Spleen (tissue), 11 donors: ENCODE measurements around the gene CROCC2. TPM values are rescaled to one million over a fixed set of nuclear protein-coding genes. Genes with fewer than 3 reads are reported as not detected.
A peak's percentile ranks its signal among the peaks of the same experiment; 100 is the strongest.

ENCODE experiments used
- DNase-seq: peaks from one replicate; pipeline ENCODE4 v3.0.0-alpha.2; 2020
- H3K27ac ChIP-seq, 8 donors: fragments of 200-600 bp; sonication (generic) in 7 of 8; 1 replicate in 4 of 8; 2 replicates in 4 of 8; pipeline versions ENCODE4 v1.5.0 to v1.8.0; 2016 to 2021; ENCODE audit warnings: inconsistent platforms in 4 of 8, mild to moderate bottlenecking in 4 of 8, moderate library complexity in 1 of 8
- H3K27me3 ChIP-seq, 7 donors: fragments of 200-600 bp; sonication (generic) in 6 of 7; replicated peaks in 1 of 7; 1 replicate in 4 of 7; 2 replicates in 3 of 7; pipeline versions ENCODE4 v1.5.0 to v1.8.0; 2016 to 2021; ENCODE audit warnings: inconsistent platforms in 3 of 7, mild to moderate bottlenecking in 1 of 7
- H3K36me3 ChIP-seq, 6 donors: fragments of 200-600 bp; sonication (generic) in 5 of 6; 1 replicate in 4 of 6; 2 replicates in 2 of 6; pipeline versions ENCODE4 v1.5.0 to v1.8.0; 2016 to 2021; ENCODE audit warnings: inconsistent platforms in 2 of 6
- H3K4me1 ChIP-seq, 6 donors: fragments of 200-600 bp; sonication (generic) in 5 of 6; 1 replicate in 3 of 6; 2 replicates in 3 of 6; pipeline versions ENCODE4 v1.5.0 to v1.8.0; 2016 to 2021; ENCODE audit warnings: inconsistent platforms in 3 of 6
- H3K4me3 ChIP-seq, 8 donors: fragments of 200-600 bp; sonication (generic) in 7 of 8; 1 replicate in 4 of 8; 2 replicates in 4 of 8; pipeline versions ENCODE4 v1.5.0 to v1.8.0; 2016 to 2021; ENCODE audit warnings: inconsistent platforms in 4 of 8, mild to moderate bottlenecking in 4 of 8, moderate library complexity in 2 of 8
- H3K9me3 ChIP-seq, 8 donors: fragments of 200-600 bp; sonication (generic) in 7 of 8; 1 replicate in 4 of 8; 2 replicates in 4 of 8; pipeline versions ENCODE4 v1.5.0 to v1.8.0; 2016 to 2021; ENCODE audit warnings: inconsistent platforms in 4 of 8
- POLR2A ChIP-seq, 3 donors: fragments of 450-650 bp; IDR thresholded peaks; one replicate each; pipeline ENCODE4 v1.5.1; 2017; ENCODE audit warnings: antibody characterized with exemption in 3 of 3, mild to moderate bottlenecking in 1 of 3
- POLR2AphosphoS5 ChIP-seq, 3 donors: sonication (generic); formaldehyde crosslinking; IDR thresholded peaks; one replicate each; pipeline ENCODE4 v1.5.1; 2017; ENCODE audit warnings: antibody characterized with exemption in 3 of 3
- WGBS, 5 donors: extraction: QIAGEN DNeasy Blood & Tissue Kit in 3 of 5; methylation state at CpG; one replicate each; pipeline versions ENCODE4 v1.1.5 to v1.1.7; 2013 to 2018; 5-methylcytosine and 5-hydroxymethylcytosine counted together
- intact Hi-C: fragments of 100-400 bp; cut with DNase I; formaldehyde crosslinking; loops from one replicate; pipeline ENCODE4 v1.15.0; 2023; ENCODE audit warnings: low total_unique reads
- polyA plus RNA-seq, 3 donors: library from polyadenylated mRNA; stranded (reverse); fragments of 200-250 nt; gene quantifications; one replicate each; pipeline ENCODE4 v1.2.1, GENCODE V29; 2013
- total RNA-seq, 7 donors: library from RNA; depleted of rRNA in 3 of 7; stranded (reverse); fragments of >200 nt in 3 of 7; fragmentation: NEBNext Ultra II Directional in 4 of 7; extraction: Animal tissue kit (Norgen Biotek cat#: 25700) in 4 of 7; gene quantifications; one replicate each; pipeline versions ENCODE4 v1.1.0 to v1.2.1, GENCODE V29; 2016 to 2021
- TF ChIP-seq, protein P1 (sequence below), 11 experiments: fragments of 200-600 bp in 7 of 11; fragments of 450-650 bp in 4 of 11; sonication (generic) in 4 of 11; IDR thresholded peaks in 8 of 11; conservative IDR thresholded peaks in 3 of 11; 1 replicate in 7 of 11; 2 replicates in 4 of 11; pipeline versions ENCODE4 v1.4.0 to v1.8.0; 2016 to 2021; ENCODE audit warnings: antibody characterized with exemption in 11 of 11, inconsistent platforms in 4 of 11, mild to moderate bottlenecking in 1 of 11
- donor health status: healthy with polysubstance abuse.
- donor health status: DM: no; HTN: no; CAD: no; lungs with moderate emphysema.
- donor health status: DM: no; HTN: no; CAD: no.
- donor health status: Bipolar disorder and iron deficiency.
- donor health status: healthy.
- donor health status: DM: no; HTN: no; CAD: no.
- donor health status: DM: yes; HTN: yes; CAD: no.

The CROCC2 gene
- total and polyA plus RNA-seq, 10 donors: 0.04 to 3.6 (median 0.75) TPM

DNA sequence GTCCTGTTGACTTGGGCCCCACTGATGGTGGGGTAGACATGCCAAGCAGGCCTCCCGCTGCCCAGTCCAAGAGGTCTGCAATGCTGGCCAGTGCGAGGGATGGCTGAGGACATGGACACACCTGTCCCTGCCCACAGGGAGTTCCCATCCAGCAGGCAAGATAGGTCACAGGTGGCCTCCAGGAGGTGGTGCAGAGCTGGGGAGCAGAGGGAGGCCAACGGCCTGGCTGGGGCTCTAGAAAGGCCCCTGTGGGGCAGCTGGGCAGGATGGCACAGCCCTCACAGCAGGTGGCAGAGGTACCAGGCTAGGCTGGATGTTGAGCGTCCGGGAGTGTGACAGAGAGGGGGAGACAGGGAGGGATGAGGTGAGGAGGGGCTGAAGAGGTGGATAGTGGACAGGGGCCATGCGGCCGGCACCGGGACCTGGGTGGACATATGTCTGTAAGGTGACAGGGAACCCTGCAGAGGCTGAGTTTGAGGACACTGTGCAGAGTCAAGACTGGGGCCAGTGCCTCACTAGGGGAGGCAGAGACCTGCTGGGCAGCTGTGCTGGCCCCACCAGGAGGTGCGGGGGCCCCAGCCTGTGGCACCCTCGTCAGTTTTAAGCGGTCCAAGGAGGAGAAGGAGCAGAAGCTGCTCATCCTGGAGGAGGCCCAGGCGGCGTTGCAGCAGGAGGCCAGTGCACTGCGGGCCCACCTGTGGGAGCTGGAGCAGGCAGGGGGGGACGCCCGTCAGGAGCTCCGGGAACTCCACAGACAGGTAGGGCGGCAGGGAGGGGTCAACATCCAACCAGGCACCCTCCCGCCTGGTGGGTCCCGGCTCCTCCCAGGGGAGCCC lies 58.0 kb downstream of the CROCC2 start:
- peak overlapping the region in 5 of 8 donors; percentile 77 to 97 (median 89) for H3K27ac ChIP-seq
- TF ChIP-seq POLR2AphosphoS5 (IDR thresholded peaks at IDR 0.05) (no peak), POLR2A (IDR thresholded peaks at IDR 0.05) (no peak)
- TF ChIP-seq, protein P1, sequence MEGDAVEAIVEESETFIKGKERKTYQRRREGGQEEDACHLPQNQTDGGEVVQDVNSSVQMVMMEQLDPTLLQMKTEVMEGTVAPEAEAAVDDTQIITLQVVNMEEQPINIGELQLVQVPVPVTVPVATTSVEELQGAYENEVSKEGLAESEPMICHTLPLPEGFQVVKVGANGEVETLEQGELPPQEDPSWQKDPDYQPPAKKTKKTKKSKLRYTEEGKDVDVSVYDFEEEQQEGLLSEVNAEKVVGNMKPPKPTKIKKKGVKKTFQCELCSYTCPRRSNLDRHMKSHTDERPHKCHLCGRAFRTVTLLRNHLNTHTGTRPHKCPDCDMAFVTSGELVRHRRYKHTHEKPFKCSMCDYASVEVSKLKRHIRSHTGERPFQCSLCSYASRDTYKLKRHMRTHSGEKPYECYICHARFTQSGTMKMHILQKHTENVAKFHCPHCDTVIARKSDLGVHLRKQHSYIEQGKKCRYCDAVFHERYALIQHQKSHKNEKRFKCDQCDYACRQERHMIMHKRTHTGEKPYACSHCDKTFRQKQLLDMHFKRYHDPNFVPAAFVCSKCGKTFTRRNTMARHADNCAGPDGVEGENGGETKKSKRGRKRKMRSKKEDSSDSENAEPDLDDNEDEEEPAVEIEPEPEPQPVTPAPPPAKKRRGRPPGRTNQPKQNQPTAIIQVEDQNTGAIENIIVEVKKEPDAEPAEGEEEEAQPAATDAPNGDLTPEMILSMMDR (IDR thresholded peaks at IDR 0.05 in 8 of 11, conservative IDR thresholded peaks at IDR 0.05 in 3 of 11): no peak
- WGBS, 5 donors: 83 to 91% (median 90%) methylated on average over 11 to 20 of the region's 20 CpGs
- H3K27me3 ChIP-seq: no peaks in the 10 kb centered on the region
- no peaks in the 10 kb centered on the region for H3K9me3 ChIP-seq
- intact Hi-C loops: no loop called here
- H3K4me3 ChIP-seq: no peak overlapping the region
- no peaks in the 10 kb centered on the region for H3K36me3 ChIP-seq
- peak; percentile 73 for DNase-seq
- H3K4me1 ChIP-seq: peaks cover 25 to 86% (median 46%) of the 10 kb centered on the region in 6 donors

DNA sequence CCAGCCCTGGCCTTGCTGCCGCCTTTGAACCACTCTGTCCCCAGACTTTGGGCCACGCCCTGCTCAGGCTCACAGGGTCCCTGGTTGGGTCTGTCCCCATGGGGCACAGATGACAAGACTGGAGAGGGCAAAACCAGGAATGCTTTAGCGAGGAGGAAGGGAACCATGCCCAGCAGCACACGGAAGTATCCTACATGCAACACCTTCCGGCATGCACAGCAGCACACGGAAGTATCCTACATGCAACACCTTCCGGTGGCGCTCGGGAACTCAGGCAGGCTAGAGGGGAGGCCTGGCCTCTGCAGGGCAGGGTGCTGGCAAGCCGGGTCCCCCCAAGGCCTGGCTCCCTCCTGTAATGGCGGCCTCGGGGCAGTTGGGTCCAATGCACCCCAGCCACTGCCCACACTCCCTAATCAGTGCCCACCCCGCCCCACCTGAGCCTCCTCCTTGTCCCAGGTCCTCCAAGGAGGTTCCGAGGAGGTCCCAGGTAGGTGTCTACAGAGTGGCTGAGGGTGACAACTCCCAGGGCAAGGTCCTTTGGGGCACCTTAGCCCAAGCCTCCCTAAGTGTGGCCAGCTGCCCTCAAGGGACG lies 58.7 kb downstream of the CROCC2 start:
- H3K4me3 ChIP-seq: no peak overlapping the region
- intact Hi-C loops: no loop called here
- H3K27me3 ChIP-seq: no peaks in the 10 kb centered on the region
- H3K27ac ChIP-seq: peak overlapping the region in 7 of 8 donors; percentile 47 to 97 (median 87)
- no peaks in the 10 kb centered on the region for H3K36me3 ChIP-seq
- whole genome bisulfite sequencing, 5 donors: 84 to 92% (median 90%) methylated on average over 6 to 15 of the region's 15 CpGs
- peak; percentile 72 for DNase-seq
- no peaks in the 10 kb centered on the region for H3K9me3 ChIP-seq
- TF ChIP-seq, protein P1 (IDR thresholded peaks at IDR 0.05 in 8 of 11, conservative IDR thresholded peaks at IDR 0.05 in 3 of 11): no peak
- TF ChIP-seq POLR2AphosphoS5 (IDR thresholded peaks at IDR 0.05) (no peak), POLR2A (IDR thresholded peaks at IDR 0.05) (no peak)
- peaks cover 23 to 82% (median 45%) of the 10 kb centered on the region in 6 donors for H3K4me1 ChIP-seq

DNA sequence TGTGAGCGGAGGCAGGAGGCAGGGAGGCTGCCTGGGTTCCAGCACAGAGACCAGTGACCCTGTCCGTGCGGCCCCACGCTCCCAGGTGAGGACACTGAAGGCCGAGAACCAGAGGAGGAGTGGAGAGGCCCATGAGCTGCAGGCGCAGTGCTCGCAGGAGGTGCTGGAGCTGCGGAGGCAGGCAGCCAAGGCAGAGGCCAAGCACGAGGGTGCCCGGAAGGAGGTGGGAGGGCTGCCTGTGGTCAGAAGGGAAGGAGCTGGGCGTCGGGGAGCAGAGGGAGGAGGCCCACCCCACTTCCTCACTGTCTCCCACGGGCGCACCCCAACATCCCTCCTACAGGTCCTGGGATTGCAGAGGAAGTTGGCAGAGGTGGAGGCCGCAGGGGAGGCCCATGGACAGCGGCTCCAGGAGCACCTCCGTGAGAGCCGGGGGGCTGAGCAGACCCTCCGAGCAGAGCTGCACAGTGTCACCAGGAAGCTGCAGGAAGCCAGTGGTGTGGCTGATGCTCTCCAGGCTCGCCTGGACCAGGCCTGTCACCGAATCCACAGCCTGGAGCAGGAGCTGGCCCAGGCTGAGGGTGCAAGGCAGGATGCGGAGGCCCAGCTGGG lies 59.3 kb downstream of the CROCC2 start:
- Histone ChIP-seq H3K27ac (peak overlapping the region; percentile 27 to 97 (median 82)), H3K4me1 (peaks cover 17 to 76% (median 40%) of the 10 kb centered on the region in 6 donors), H3K9me3 (no peaks in the 10 kb centered on the region), H3K4me3 (peak overlapping the region in 3 of 8 donors; percentile 1 to 34 (median 13)), H3K27me3 (no peaks in the 10 kb centered on the region), H3K36me3 (no peaks in the 10 kb centered on the region)
- TF ChIP-seq, protein P1 (IDR thresholded peaks at IDR 0.05 in 8 of 11, conservative IDR thresholded peaks at IDR 0.05 in 3 of 11): no peak
- TF ChIP-seq POLR2A (IDR thresholded peaks at IDR 0.05) (no peak), POLR2AphosphoS5 (IDR thresholded peaks at IDR 0.05) (peak; percentile 57 to 84 (median 81))
- peak; percentile 87 for DNase-seq
- intact Hi-C loops: no loop called here
- 29 to 50% (median 36%) methylated on average over 16 to 22 of the region's 22 CpGs for whole genome bisulfite sequencing, 5 donors
